ENCODE measurements around the gene NT5M.

Gene NT5M

GRCh38 chr17:17388657-17389496 lies 85.7 kb downstream of the NT5M start:
- TF ChIP-seq ZNF274 (IDR thresholded peaks at IDR 0.05; ENCODE audit: low read depth, low read length) = no peak
- H3K4me3 ChIP-seq (ENCODE audit: low read length) = no peak overlapping the region

GRCh38 chr17:17391668-17392370 lies 88.6 kb downstream of the NT5M start:
- TF ChIP-seq ZNF274 (IDR thresholded peaks at IDR 0.05; ENCODE audit: low read depth, low read length) = no peak

DNA sequence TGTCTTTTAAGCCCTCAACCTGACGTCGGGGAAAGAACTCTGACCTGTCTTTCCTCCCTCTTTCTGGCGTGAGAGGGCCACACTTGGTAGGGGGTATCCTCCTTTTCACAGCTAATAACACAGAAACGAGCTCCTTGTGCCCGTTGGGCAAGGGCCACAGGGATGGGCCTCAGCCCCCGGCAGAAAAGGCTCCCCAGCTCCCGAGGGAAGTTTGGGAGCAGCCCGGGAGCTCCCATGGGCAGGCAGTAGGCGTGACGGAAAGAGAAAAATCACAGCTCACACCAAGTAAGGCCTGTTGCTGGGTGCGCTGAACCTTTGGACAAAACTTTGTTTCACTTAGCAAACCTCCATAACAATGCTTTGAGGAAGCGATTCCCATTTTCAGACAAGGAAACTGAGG lies 90.8 kb downstream of the NT5M start:
- TF ChIP-seq ZNF274 (IDR thresholded peaks at IDR 0.05; ENCODE audit: low read depth, low read length) = no peak

More at GRCh38 chr17:17391668-17392370, 88.6 kb downstream of the NT5M start:
- no peak overlapping the region; the same call in 1 of the 2 replicates for H3K4me3 ChIP-seq (ENCODE audit: low read length)

GRCh38 chr17:17394494-17394893 lies 91.3 kb downstream of the NT5M start:
- no peak for TF ChIP-seq ZNF274 (IDR thresholded peaks at IDR 0.05; ENCODE audit: low read depth, low read length)
- no peak overlapping the region for H3K4me3 ChIP-seq (ENCODE audit: low read length)

More for the DNA sequence above, 90.8 kb downstream of the NT5M start:
- no peak overlapping the region for H3K4me3 ChIP-seq (ENCODE audit: low read length)

- TF ChIP-seq ZNF274 (IDR thresholded peaks at IDR 0.05; ENCODE audit: low read depth, low read length) = no peak
- H3K4me3 ChIP-seq (ENCODE audit: low read length) = no peak overlapping the region
Measured at GRCh38 chr17:17395246-17395802, 92.2 kb downstream of the NT5M start.

GRCh38 chr17:17395885-17396284 lies 92.7 kb downstream of the NT5M start:
- H3K4me3 ChIP-seq (ENCODE audit: low read length) = no peak overlapping the region
- no peak for TF ChIP-seq ZNF274 (IDR thresholded peaks at IDR 0.05; ENCODE audit: low read depth, low read length)

All from GM08714 (cell line).